ENCODE data around the gene ANAPC2.

ANAPC2 gene

GRCh38 chr9:137227853-137228505, 39.6 kb upstream of the ANAPC2 start:
- in situ Hi-C loops (cut with MboI; ENCODE audit: low sequenced_read_pairs), result loop anchor here (5.0 kb wide), 1 partner anchor 106 kb away; no protein-coding TSS in a partner anchor

- in situ Hi-C loops (cut with MboI; ENCODE audit: low sequenced_read_pairs), result loop anchor here (5.0 kb wide), 1 partner anchor 105 kb away; no protein-coding TSS in a partner anchor
These were observed 38.9 kb upstream of the ANAPC2 start, which contains the start of gene RNF224 for GRCh38 chr9:137227054-137227852. TSS of gene RNF224 (plus strand) at chr9:137227502. CDS start at chr9:137228336, 834 bp downstream.

- in situ Hi-C loops (cut with MboI; ENCODE audit: low sequenced_read_pairs), result loop anchor here (5.0 kb wide), 1 partner anchor 104 kb away; no protein-coding TSS in a partner anchor
These were observed 38.1 kb upstream of the ANAPC2 start for GRCh38 chr9:137226338-137227053.

GRCh38 chr9:137225699-137226331, 37.5 kb upstream of the ANAPC2 start:
- in situ Hi-C loops (cut with MboI; ENCODE audit: low sequenced_read_pairs), result loop anchor here (5.0 kb wide), 1 partner anchor 104 kb away; no protein-coding TSS in a partner anchor

GRCh38 chr9:137224830-137225694, 36.7 kb upstream of the ANAPC2 start, which contains the start of gene CYSRT1:
TSS of gene CYSRT1 (plus strand) at chr9:137225174. CDS start at chr9:137225622, 448 bp downstream.
- in situ Hi-C loops (cut with MboI; ENCODE audit: low sequenced_read_pairs), result loop anchor here (5.0 to 25.0 kb wide), 2 partner anchors 103 to 438 kb away; partner anchors contain the start of genes CCDC183 and TMEM141

- in situ Hi-C loops (cut with MboI; ENCODE audit: low sequenced_read_pairs), result loop anchor here (25.0 kb wide), 1 partner anchor 436 kb away; the partner anchor contains the start of genes CCDC183 and TMEM141
These were observed 35.0 kb upstream of the ANAPC2 start for GRCh38 chr9:137223078-137223970.

GRCh38 chr9:137222190-137223077, 34.1 kb upstream of the ANAPC2 start, which contains the start of gene RNF208:
TSS of gene RNF208 (minus strand) at chr9:137222240. CDS start at chr9:137221212, 1,028 bp downstream.
- in situ Hi-C loops (cut with MboI; ENCODE audit: low sequenced_read_pairs), result loop anchor here (25.0 kb wide), 1 partner anchor 435 kb away; the partner anchor contains the start of genes CCDC183 and TMEM141

GRCh38 chr9:137221506-137222111, 33.2 kb upstream of the ANAPC2 start:
- in situ Hi-C loops (cut with MboI; ENCODE audit: low sequenced_read_pairs), result loop anchor here (25.0 kb wide), 1 partner anchor 434 kb away; the partner anchor contains the start of genes CCDC183 and TMEM141

- in situ Hi-C loops (cut with MboI; ENCODE audit: low sequenced_read_pairs), result loop anchor here (25.0 kb wide), 1 partner anchor 434 kb away; the partner anchor contains the start of genes CCDC183 and TMEM141
These were observed 32.7 kb upstream of the ANAPC2 start for GRCh38 chr9:137221095-137221505.

GRCh38 chr9:137220317-137221094, 32.1 kb upstream of the ANAPC2 start:
- in situ Hi-C loops (cut with MboI; ENCODE audit: low sequenced_read_pairs), result loop anchor here (25.0 kb wide), 1 partner anchor 433 kb away; the partner anchor contains the start of genes CCDC183 and TMEM141

- in situ Hi-C loops (cut with MboI; ENCODE audit: low sequenced_read_pairs), result loop anchor here (25.0 kb wide), 1 partner anchor 433 kb away; the partner anchor contains the start of genes CCDC183 and TMEM141
These were observed 31.5 kb upstream of the ANAPC2 start for GRCh38 chr9:137219757-137220316.

- in situ Hi-C loops (cut with MboI; ENCODE audit: low sequenced_read_pairs), result loop anchor here (25.0 kb wide), 1 partner anchor 432 kb away; the partner anchor contains the start of genes CCDC183 and TMEM141
These were observed 30.5 kb upstream of the ANAPC2 start for GRCh38 chr9:137218754-137219271.

GRCh38 chr9:137218212-137218753, 29.9 kb upstream of the ANAPC2 start:
- in situ Hi-C loops (cut with MboI; ENCODE audit: low sequenced_read_pairs), result loop anchor here (25.0 kb wide), 1 partner anchor 431 kb away; the partner anchor contains the start of genes CCDC183 and TMEM141
